NCI-H2107 (cell line): Measurements from ENCODE around the gene CA9.

ENCODE experiments used
- DNase-seq: peaks from one replicate; lab custom pipeline; 2025; lab: John Stamatoyannopoulos, UW

The CA9 gene

GRCh38 chr9:35717132-35717870 lies 43.6 kb downstream of the CA9 start:
- DNase-seq: no peak

GRCh38 chr9:35718721-35719511 lies 45.2 kb downstream of the CA9 start:
- DNase-seq: no peak

GRCh38 chr9:35719546-35719945 lies 45.8 kb downstream of the CA9 start:
- DNase-seq: no peak

- DNase-seq: no peak
Observed at GRCh38 chr9:35723426-35723825, 49.7 kb downstream of the CA9 start.

GRCh38 chr9:35723908-35724307 lies 50.2 kb downstream of the CA9 start:
- DNase-seq: no peak

GRCh38 chr9:35725362-35725761 lies 51.6 kb downstream of the CA9 start:
- DNase-seq: no peak

GRCh38 chr9:35726931-35727330 lies 53.2 kb downstream of the CA9 start:
- no peak for DNase-seq

- no peak for DNase-seq
Observed at GRCh38 chr9:35727676-35728040, 53.9 kb downstream of the CA9 start.

- DNase-seq: no peak
Observed at GRCh38 chr9:35728041-35728971, 54.6 kb downstream of the CA9 start.

GRCh38 chr9:35729101-35729500 lies 55.4 kb downstream of the CA9 start:
- DNase-seq: no peak

GRCh38 chr9:35729700-35730485 lies 56.2 kb downstream of the CA9 start:
- peak; percentile 27 for DNase-seq

- DNase-seq: no peak
Observed at GRCh38 chr9:35730486-35730854, 56.7 kb downstream of the CA9 start.
